Endometrial microvascular endothelial cells (primary cell): ENCODE data around the gene TVP23B. TPM values are rescaled to one million over a fixed set of nuclear protein-coding genes. Genes with fewer than 3 reads are reported as not detected.
"Not testable (repeated sequence)": the region's sequence is repeated elsewhere in the genome, so short reads cannot be mapped to it uniquely, and the experiment has no call there.

ENCODE experiments used
- in situ Hi-C: cut with HindIII; loops from 2 replicates; pipeline ENCODE4 v1.10.0; 2017; ENCODE audit warnings: low sequenced_read_pairs, low pct_unique_long_range_greater_than_20kb; ENCODE audit errors: inconsistent ontology term
- total RNA-seq: library from RNA; depleted of rRNA; stranded (reverse); fragments of >200 nt; gene quantifications from one replicate; pipeline ENCODE4 v1.2.3, GENCODE V29; 2015; ENCODE audit errors: inconsistent ontology term

The TVP23B gene
- total RNA-seq, 1 donor from 2014 or later: 47.5 TPM

DNA sequence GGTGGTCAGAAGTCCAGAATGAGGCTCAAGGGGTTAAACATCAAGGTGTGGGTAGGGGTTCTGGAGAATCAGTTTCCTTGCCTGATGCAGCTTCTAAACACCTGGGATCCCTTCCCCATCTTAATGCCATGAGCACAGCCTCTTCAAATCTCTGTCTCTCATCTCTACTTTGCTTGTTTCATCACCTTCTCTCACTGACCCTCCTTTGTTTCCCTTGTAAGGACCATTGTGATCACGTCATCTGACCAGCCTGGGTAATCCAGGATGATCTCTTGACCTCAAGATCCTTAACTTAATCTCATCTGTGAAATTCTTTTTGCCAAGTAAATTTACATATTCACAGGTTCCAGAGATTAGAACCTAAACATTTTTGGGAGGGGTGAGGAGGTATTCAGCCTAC is 5.0 kb downstream of the TVP23B start:
- in situ Hi-C loops: not testable (repeated sequence)

DNA sequence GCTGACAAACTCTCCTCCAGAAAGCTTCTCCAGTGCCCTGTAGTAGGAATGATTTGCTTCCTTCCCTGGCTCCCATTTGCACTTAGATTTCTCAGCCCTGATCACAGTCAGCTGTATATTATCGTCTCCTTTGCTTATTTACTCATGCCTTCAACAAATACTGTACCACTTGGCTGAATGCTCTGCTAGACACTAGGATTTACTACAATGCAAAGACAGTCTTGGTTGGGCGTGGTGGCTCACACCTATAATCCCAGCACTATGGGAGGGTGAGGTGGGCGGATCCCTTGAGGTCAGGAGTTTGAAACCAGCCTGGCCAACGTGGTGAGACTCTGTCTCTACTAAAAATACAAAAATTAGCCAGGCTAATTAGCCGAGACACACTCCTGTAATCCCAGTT is 5.9 kb downstream of the TVP23B start:
- in situ Hi-C loops: not testable (repeated sequence)

DNA sequence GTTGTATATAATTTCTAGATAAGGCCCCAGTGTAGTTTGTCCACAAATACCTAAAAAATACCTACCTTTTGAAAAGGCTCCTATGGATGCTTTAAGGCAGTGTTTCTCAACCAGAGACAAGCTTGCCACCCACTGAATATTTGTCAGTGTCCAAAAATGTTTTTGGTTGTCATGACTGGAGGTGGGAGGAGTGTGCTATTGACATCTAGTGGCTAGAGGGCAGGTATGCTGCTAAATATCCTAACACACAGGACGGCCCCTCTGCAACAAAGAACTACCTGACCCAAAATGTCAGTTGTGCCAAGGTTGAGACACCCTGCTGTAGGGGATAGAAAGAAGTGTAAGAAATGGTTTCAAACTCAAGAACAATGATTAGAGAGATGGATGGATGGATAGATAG is 10.4 kb downstream of the TVP23B start:
- in situ Hi-C loops: not testable (repeated sequence)

DNA sequence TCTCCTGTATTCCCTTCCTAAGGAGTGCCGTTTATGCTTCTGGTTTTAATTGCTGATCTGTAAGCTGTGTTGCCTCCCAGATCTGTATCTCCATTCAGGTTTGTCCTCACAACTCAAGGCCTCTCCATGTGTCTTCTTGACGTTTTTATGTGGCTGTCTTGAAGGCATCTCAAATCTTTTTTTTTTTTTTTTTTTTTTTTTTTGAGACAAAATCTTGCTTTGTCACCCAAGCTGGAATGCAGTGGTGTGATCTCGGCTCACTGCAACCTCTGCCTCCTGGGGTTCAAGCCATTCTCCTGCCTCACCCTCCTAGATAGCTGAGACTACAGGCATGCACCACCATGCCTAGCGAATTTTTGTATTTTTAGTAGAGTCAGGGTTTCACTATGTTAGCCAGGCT is 13.9 kb downstream of the TVP23B start:
- in situ Hi-C loops: not testable (repeated sequence)

DNA sequence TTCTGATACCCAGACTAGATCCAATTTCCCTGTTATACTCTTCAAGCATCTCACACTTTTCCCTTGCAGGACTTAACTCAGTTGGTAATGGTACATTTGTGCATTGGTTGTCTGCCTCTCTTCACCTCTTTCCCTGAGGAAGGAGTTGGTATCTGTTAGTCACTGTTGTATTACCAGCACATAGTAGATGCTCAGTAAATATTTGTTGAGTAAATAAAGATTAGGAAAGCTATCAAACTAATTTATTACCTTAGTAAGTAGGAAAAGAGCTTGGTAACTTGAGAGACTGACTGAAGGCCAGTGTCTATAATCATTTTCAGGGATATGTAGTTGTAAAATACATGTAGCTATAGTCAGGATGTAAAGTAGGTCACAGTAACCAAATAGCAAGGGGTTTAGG is 15.9 kb downstream of the TVP23B start:
- in situ Hi-C loops: not testable (repeated sequence)

DNA sequence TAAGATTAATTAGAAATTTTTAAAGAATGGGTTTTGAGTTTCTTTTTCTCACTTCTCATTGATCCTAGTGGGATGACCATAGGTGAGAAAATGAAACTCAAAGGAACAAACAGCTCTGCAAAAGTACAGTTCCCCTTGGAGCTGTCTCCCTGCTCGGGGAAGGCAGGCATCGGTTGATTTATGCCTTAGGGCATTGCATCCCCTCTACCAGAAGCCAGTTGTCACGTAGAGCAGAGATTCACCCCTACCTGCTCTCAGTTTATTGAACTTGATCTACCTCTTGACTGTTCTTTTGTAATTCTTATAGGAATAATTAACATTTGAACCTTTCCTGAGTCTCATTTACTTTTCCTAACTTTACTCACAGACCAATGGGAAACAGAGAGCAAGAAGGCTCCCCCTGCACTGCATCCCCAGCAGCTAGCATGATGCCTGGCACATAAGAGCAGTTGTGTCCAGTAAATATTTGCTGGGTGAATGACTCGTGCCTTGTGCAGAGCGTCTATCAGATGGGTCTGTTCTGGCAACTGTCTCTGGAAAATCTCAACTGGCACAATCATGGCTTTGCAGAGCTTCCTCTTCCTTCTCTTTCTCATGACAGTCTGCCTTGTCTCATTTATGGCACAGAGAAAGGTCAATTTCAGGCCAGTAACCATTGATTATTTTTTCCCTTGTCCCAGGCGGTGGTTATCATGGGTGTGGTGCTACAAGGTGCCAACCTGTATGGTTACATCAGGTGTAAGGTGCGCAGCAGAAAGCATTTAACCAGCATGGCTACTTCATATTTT is 22.7 kb downstream of the TVP23B start:
- in situ Hi-C loops: not testable (repeated sequence)

DNA sequence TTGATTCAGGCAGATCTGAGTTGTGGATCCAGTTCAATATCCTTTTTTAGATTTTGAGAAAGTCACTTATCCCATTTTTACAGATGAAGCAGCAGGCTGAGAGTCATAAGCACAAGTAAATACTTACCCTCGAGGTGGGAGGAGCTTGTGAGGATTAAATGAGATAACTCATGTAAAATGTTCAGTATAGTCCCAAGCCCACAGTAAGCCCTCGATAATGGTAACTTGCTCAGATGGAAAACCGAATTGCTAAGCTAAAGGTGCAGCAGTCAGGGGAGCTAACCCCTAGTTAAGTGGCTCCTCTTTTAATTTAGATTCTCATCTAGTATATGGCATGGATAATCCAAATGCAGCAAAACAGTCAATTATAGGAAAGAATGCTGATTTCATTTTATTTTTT is 34.9 kb downstream of the TVP23B start:
- in situ Hi-C loops: not testable (repeated sequence)

DNA sequence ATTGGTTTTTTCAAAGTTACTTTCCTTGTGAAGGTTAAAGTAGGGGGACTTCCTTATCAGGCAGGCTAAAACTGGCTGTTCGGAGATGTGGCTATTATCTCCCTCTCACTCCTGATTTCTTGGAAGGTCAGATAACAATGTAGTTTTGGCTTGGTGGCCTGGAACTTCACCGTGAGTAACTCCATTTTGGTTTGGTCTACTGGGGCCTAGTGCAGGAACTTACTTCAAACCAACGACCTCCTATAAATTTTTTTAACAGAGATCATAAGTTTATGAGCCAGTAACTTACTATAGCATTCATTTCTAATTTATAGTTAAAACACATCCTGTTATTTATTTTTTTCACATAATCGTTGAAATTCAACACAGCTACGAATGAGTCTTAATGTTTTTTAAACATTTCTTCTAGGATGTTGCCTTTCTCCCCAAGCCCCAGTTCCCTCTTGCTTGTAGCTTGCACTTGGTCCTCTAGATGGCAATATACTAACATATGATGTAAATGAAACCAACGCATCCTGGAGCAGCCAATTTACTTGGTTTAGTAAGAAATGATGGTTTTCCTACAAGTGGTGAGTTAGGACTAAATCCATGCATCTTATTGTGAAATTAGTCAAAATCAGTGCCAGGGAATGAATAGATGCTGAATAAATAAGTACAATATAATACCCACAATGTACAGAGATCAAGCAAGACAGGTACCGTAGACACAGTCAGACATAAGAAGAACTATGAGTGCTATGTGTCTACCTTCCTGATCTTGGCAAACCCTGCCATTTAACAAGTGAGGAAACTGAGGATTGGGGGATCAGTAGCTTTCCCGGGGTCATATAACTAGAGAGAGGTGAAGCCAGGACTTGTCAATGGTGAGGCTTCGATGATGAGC is 35.7 kb downstream of the TVP23B start:
- in situ Hi-C loops: not testable (repeated sequence)

DNA sequence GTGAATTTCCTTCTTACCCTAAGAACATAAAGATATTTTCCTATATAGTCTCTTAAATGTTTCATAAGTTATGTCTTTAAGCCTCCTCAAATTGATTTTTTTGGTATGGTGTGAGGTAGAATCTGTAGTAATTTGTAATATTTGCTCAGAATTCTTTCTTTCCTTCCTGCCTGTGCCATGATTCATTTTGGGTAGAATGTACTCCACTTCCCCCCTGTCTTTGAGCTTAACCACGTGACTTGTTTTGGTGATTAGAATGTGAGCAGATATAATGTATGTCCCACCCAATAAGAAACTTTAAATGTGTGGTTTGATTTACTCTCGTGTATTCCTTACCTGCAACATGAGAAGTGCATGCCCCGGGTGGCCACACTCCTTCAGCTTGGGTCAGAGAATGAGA is 40.4 kb downstream of the TVP23B start:
- in situ Hi-C loops: not testable (repeated sequence)

DNA sequence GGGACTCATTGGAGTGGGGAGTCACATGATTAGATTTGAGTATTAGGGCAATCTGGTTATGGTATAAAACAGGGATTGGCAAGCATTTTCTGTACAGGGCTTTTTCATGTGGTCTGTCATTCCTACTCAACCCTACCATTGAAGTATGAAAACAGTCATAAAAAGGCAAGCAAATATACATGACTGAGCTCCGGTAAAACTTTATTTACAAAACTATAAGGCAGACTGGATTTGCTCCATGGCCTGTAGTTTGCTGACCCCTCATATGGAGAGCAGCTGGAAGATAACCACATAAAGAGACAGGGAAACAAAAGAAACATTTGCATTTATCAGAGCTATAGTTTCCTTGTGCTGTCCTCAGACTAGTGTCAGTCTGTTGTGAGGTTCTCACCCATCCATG is 46.6 kb downstream of the TVP23B start:
- in situ Hi-C loops: not testable (repeated sequence)

DNA sequence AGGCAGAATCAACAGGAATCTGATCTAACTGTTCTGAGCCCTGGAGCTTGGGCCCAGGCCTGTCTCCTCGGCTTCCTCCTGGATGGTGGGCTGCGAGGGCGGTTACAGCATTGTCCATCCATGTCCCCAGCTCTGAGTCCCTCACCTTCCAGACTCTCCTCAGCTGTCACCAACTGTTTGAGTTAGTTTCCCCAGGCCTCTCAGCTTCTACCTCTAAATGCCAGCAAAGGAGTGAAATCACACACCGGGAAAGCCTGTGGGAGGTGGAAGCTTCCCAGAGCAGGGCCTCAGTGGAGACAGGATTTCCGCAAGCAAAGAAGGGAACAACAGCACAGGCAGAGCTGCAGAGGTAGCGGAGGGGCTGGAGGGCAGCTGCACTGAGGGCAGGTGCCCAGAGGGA is 67.5 kb downstream of the TVP23B start:
- in situ Hi-C loops: no loop called here

DNA sequence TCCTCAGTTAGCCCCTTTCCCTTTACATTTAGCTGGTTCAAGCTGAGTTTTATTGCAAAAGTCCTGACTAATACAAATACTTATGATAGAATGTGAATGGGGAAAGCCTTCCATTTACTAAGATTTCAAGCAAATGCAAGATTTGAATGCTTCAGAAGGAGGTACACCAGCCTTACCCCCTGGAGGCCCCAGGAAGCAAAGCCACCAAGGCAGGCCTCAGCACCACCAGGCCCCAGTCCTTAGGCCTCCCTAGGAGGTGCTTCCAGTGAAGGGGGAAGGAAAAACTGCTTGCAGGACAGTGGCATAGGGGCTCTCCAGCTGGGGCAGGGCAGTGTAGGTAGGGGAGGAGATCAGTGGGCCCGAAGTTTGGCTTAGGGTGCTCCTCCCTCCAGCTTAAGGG is 69.7 kb downstream of the TVP23B start:
- in situ Hi-C loops: no loop called here

DNA sequence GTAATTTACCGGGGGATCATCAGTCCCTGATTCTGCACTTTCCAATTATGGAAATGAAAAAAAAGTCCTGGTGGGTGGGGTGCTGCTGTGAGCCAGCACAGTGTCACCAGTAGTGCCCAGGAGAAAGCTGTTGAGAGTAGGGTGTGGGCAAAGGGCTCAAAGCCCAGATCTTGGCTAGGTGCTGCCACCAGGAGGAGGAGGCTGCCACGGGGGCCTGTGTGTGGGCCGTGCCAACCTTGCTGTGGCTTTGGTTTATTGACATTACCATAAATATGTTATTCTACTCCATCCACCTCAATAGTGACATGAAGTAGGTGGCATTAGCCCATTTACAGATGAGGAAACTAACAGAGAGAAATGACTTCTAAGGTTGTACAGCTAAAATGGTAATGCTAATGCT is 70.2 kb downstream of the TVP23B start:
- in situ Hi-C loops: no loop called here

DNA sequence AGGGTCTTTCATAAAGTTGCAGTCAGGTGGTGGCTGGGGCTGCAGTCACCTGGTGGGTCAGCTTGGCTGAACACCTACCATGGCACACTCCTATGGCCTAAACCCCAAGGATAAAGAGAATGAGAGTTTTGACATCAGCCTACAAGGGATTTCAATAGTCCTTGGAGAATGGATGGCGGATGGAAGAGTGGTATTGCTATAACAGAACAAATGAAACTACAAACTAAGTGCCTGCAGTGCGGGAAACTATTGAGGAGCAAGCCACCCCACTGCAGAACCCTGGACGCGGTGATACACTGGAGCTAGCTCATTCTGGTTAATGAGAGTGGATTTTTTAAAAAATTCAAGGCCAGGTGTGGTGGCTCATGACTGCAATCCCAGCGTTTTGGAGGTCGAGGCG is 74.0 kb downstream of the TVP23B start:
- in situ Hi-C loops: no loop called here

DNA sequence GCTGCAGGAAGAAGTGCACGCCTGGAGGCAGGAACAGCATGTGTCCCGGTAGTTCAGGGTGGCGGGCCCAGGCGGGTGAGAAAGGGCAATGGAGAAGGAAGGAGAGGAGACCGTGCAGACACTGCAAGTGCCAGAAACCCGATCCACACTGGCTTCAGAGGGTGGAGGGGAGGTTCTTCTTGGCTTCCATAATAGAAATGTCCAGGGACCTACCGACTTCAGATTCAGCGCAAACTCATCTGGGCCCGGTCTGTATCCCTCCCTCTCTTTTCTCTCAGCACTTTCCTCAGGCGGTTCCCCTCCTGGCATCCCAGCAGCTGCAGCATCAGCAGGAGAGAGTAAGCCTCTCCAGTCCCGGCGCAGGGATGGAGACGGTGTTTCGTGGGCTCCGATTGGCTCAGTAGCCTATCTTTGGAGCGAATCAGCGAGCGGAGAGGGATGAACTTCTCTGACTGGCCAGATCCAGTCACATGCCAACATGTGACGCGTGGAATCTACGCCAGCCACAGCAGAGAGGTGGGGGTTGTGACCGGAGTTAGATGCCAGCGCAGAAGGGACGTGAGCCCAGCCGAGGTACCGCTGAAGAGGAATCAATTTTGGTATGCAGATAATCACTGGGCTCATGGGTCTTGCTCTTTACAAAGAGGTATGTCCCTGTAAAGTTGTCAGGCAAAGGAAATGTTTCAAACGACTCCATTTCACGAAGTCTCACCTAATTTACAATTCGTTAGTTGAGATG is 75.0 kb downstream of the TVP23B start:
- in situ Hi-C loops: no loop called here

Other genes starting within 250 kb of the TVP23B start
- gene TBC1D28, start 136.8 kb upstream of the TVP23B start, total RNA-seq: not detected
- gene FOXO3B, start 98.9 kb upstream of the TVP23B start, total RNA-seq: 2.3 TPM
- gene FBXW10, start 37.1 kb upstream of the TVP23B start, total RNA-seq: not detected
- gene PRPSAP2, start 76.9 kb downstream of the TVP23B start, total RNA-seq: 33.0 TPM
- gene SLC5A10, start 171.0 kb downstream of the TVP23B start, total RNA-seq: not detected
- gene FAM83G, start 223.6 kb downstream of the TVP23B start, total RNA-seq: 21.7 TPM